Smooth muscle cell (in vitro differentiated cells): Measurements from ENCODE around the gene MORC1. TPM values are rescaled to one million over a fixed set of nuclear protein-coding genes. Genes with fewer than 3 reads are reported as not detected.
A peak's percentile ranks its signal among the peaks of the same experiment; 100 is the strongest.

ENCODE experiments used
- DNase-seq: peaks from one replicate; lab custom pipeline; 2025; ENCODE audit not compliant: unreplicated experiment; lab: John Stamatoyannopoulos, UW
- H2AFZ ChIP-seq: fragments of 200-600 bp; sonication (generic); 2 replicates; pipeline ENCODE4 v1.6.0; 2016; ENCODE audit warnings: antibody characterized with exemption, low read depth, mild to moderate bottlenecking
- H3F3A ChIP-seq: fragments of 200-600 bp; sonication (generic); 2 replicates; pipeline ENCODE4 v1.6.0; 2017; ENCODE audit warnings: antibody characterized with exemption, low read depth
- H3K27ac ChIP-seq: fragments of 200-600 bp; sonication (generic); 2 replicates; pipeline ENCODE4 v1.5.1; 2016; ENCODE audit warnings: low read depth, mild to moderate bottlenecking
- H3K27me3 ChIP-seq: fragments of 200-600 bp; sonication (generic); 2 replicates; pipeline ENCODE4 v1.6.1; 2016; ENCODE audit warnings: low read depth, mild to moderate bottlenecking
- H3K36me3 ChIP-seq: fragments of 200-600 bp; sonication (generic); 2 replicates; pipeline ENCODE4 v1.5.1; 2016; ENCODE audit warnings: low read depth
- H3K4me1 ChIP-seq: fragments of 200-600 bp; sonication (generic); 2 replicates; pipeline ENCODE4 v1.5.1; 2016; ENCODE audit warnings: low read depth
- H3K4me2 ChIP-seq: fragments of 200-600 bp; sonication (generic); 2 replicates; pipeline ENCODE4 v1.6.0; 2016; ENCODE audit warnings: mild to moderate bottlenecking
- H3K4me3 ChIP-seq: fragments of 200-600 bp; sonication (generic); 2 replicates; pipeline ENCODE4 v1.5.1; 2016; ENCODE audit warnings: mild to moderate bottlenecking
- H3K79me2 ChIP-seq: fragments of 200-600 bp; sonication (generic); 2 replicates; pipeline ENCODE4 v1.6.0; 2016; ENCODE audit warnings: low read depth, mild to moderate bottlenecking
- H3K9ac ChIP-seq: fragments of 200-600 bp; sonication (generic); 2 replicates; pipeline ENCODE4 v1.6.0; 2016; ENCODE audit warnings: low read depth
- H3K9me3 ChIP-seq: fragments of 200-600 bp; sonication (generic); replicated peaks from 2 replicates; pipeline ENCODE4 v1.5.1; 2016; ENCODE audit warnings: low read depth
- H4K20me1 ChIP-seq: fragments of 200-600 bp; sonication (generic); 2 replicates; pipeline ENCODE4 v1.6.0; 2016; ENCODE audit warnings: low read depth
- WGBS: methylation state at CpG from one replicate; pipeline ENCODE4 v1.1.7; 2016; ENCODE audit warnings: low lambda C conversion rate; 5-methylcytosine and 5-hydroxymethylcytosine counted together
- polyA plus RNA-seq: library from polyadenylated mRNA; unstranded; fragments of >200 nt; fragmentation: Nextera tagmentation; extraction: Ambion mirVana; gene quantifications from 2 replicates; pipeline ENCODE4 v1.2.1, GENCODE V29; 2016
- total RNA-seq: library from RNA; depleted of rRNA; stranded (reverse); fragments of >200 nt; gene quantifications from 2 replicates; pipeline ENCODE4 v1.2.3, GENCODE V29; 2014
- TF ChIP-seq, protein P1 (sequence below): fragments of 200-600 bp; sonication (generic); IDR thresholded peaks from 2 replicates; pipeline ENCODE4 v1.5.1; 2017; ENCODE audit warnings: borderline replicate concordance, mild to moderate bottlenecking, antibody characterized with exemption; ENCODE audit not compliant: insufficient read depth, poor library complexity, severe bottlenecking

Gene MORC1
- total and polyA plus RNA-seq, 2 experiments from 2014 or later: not detected

DNA sequence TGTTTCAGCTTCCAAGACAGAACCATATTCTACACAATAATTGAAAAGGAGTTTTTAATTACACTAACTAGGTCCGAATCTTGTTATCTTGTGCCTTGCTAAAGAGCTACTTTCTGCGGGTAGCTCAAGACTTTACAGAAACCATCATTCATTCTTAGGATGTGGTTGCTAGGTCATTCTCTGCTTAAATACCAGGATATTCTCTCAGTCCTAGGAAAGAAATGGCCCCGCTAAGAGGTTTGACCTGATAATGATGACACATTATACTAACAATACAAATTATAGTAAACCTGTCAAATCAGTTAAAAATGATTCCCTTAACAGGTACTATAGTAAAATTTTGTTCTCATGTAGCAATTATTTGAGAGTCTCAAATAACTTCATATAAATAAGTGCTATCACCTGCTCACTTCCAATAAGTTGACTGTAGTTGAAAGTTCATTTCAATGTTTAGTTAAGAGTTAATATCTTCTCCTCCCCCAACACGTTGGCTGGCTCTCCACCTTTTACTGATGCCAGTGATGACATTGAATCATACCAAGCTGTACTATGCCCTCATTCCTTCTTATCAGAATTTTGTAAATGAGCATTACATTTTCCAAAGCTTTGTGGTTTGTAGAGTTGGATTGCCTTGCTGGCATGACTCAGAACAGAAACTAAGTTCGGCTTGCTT, 15.0 kb upstream of the MORC1 start:
- no peaks in the 10 kb centered on the region for H4K20me1 ChIP-seq
- no peak for DNase-seq
- H3K9me3 ChIP-seq: no peaks in the 10 kb centered on the region
- no peak overlapping the region for H3K4me3 ChIP-seq
- TF ChIP-seq, protein P1, sequence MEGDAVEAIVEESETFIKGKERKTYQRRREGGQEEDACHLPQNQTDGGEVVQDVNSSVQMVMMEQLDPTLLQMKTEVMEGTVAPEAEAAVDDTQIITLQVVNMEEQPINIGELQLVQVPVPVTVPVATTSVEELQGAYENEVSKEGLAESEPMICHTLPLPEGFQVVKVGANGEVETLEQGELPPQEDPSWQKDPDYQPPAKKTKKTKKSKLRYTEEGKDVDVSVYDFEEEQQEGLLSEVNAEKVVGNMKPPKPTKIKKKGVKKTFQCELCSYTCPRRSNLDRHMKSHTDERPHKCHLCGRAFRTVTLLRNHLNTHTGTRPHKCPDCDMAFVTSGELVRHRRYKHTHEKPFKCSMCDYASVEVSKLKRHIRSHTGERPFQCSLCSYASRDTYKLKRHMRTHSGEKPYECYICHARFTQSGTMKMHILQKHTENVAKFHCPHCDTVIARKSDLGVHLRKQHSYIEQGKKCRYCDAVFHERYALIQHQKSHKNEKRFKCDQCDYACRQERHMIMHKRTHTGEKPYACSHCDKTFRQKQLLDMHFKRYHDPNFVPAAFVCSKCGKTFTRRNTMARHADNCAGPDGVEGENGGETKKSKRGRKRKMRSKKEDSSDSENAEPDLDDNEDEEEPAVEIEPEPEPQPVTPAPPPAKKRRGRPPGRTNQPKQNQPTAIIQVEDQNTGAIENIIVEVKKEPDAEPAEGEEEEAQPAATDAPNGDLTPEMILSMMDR: no peak
- H3K27me3 ChIP-seq: no peaks in the 10 kb centered on the region
- H3K27ac ChIP-seq: no peak overlapping the region
- H3K4me2 ChIP-seq: peak overlapping the region; percentile 30
- no peak overlapping the region for H2AFZ ChIP-seq
- no peaks in the 10 kb centered on the region for H3K79me2 ChIP-seq
- no peaks in the 10 kb centered on the region for H3K4me1 ChIP-seq
- no peaks in the 10 kb centered on the region for H3K36me3 ChIP-seq
- WGBS: 67% methylated on average over 5 of the region's 5 CpGs
- H3K9ac ChIP-seq: no peak overlapping the region
- no peaks in the 10 kb centered on the region for H3F3A ChIP-seq

DNA sequence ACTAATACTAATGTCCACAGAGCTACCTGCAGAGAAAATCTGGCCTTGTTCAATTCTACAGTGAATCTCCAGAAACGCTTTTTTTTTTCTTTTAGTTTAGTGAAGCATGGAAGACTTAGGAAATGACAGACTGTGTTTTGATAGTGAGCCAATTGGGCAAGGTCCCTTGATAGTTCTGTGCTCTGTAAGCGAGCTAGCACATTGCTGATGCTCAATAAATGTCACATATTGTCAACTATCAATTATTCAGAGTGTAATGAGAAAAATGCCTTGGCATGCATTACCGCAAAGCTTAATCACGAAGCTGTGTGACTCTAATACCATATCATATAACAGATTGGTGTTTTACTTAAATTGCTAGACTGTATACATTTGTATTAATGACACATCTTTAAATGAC, 13.3 kb upstream of the MORC1 start:
- H3K4me1 ChIP-seq: no peaks in the 10 kb centered on the region
- no peak overlapping the region for H3K27ac ChIP-seq
- H2AFZ ChIP-seq: no peak overlapping the region
- no peak overlapping the region for H3K4me2 ChIP-seq
- TF ChIP-seq, protein P1: no peak
- H3K36me3 ChIP-seq: no peaks in the 10 kb centered on the region
- no peak for DNase-seq
- no peaks in the 10 kb centered on the region for H3K27me3 ChIP-seq
- H3K9me3 ChIP-seq: no peaks in the 10 kb centered on the region
- H3K4me3 ChIP-seq: no peak overlapping the region
- H4K20me1 ChIP-seq: no peaks in the 10 kb centered on the region
- WGBS: 92% methylated on average over 4 of the region's 4 CpGs
- no peak overlapping the region for H3K9ac ChIP-seq
- H3F3A ChIP-seq: no peaks in the 10 kb centered on the region
- no peaks in the 10 kb centered on the region for H3K79me2 ChIP-seq

DNA sequence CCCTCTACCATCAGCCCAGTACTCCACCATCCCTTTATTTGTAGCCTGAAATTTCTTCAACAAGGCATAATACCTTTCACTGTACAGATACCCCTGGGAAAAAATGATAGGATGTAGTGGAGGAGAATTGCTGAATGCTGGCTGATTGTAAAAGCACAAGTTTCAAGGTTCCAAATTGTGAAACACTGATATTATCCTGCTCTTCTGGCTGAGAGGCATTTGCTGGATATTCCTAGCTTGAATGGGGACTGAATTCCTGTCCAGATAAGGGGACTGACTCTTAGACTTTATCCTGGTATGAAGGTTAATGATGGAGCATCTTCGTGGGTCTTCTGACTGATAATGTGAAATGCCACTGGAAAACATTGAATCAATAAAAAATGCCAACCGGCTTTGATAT, 9.6 kb upstream of the MORC1 start:
- H3K4me3 ChIP-seq: no peak overlapping the region
- H3K4me1 ChIP-seq: no peaks in the 10 kb centered on the region
- TF ChIP-seq, protein P1: no peak
- H3K9me3 ChIP-seq: no peaks in the 10 kb centered on the region
- H3F3A ChIP-seq: no peaks in the 10 kb centered on the region
- WGBS: 93% methylated on average over 2 of the region's 2 CpGs
- no peak for DNase-seq
- H3K79me2 ChIP-seq: no peaks in the 10 kb centered on the region
- H2AFZ ChIP-seq: no peak overlapping the region
- H3K36me3 ChIP-seq: no peaks in the 10 kb centered on the region
- no peak overlapping the region for H3K9ac ChIP-seq
- H3K27ac ChIP-seq: no peak overlapping the region
- no peak overlapping the region for H3K4me2 ChIP-seq
- no peaks in the 10 kb centered on the region for H3K27me3 ChIP-seq
- H4K20me1 ChIP-seq: no peaks in the 10 kb centered on the region

DNA sequence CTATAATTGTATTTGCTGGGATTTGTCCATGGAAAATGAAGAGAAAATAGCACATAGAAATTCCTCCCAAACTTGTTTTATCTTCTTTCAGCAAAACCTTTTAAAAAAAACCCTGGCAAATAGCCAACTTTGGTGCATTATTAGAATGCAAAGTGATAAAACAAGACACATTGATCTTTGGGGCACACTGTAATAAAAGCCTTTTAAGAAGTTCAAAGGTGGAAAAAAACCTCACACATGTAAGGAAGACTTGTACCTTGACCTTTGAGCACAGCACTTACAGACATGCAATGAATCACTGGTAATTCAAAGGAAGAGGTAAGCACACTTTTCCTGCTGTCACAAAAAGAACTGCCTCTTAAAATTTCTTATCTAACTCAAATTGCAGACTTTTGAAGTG, 8.0 kb upstream of the MORC1 start:
- Histone ChIP-seq H3K9me3 (no peaks in the 10 kb centered on the region), H3K4me1 (no peaks in the 10 kb centered on the region), H3K79me2 (no peaks in the 10 kb centered on the region), H2AFZ (no peak overlapping the region), H3K4me3 (no peak overlapping the region), H3K36me3 (no peaks in the 10 kb centered on the region), H3K9ac (no peak overlapping the region), H4K20me1 (no peaks in the 10 kb centered on the region), H3K4me2 (no peak overlapping the region), H3K27me3 (no peaks in the 10 kb centered on the region), H3K27ac (no peak overlapping the region), H3F3A (no peaks in the 10 kb centered on the region)
- DNase-seq: no peak
- TF ChIP-seq, protein P1: no peak
